Glutamatergic neuron (in vitro differentiated cells): ENCODE data around the gene EIF2B4. TPM values are rescaled to one million over a fixed set of nuclear protein-coding genes. Genes with fewer than 3 reads are reported as not detected.

ENCODE experiments used
- DNase-seq: peaks from one replicate; pipeline ENCODE4 v3.0.0; 2022
- H3K27ac Mint-ChIP-seq: one replicate; pipeline ENCODE4 v1.8.0; 2020; ENCODE audit warnings: mild to moderate bottlenecking, mixed read lengths, inconsistent platforms; ENCODE audit not compliant: unreplicated experiment
- H3K27me3 Mint-ChIP-seq: one replicate; pipeline ENCODE4 v1.8.0; 2020; ENCODE audit warnings: mild to moderate bottlenecking, moderate library complexity, mixed read lengths, inconsistent platforms; ENCODE audit not compliant: unreplicated experiment
- H3K36me3 Mint-ChIP-seq: one replicate; pipeline ENCODE4 v1.8.0; 2020; ENCODE audit warnings: mild to moderate bottlenecking, mixed read lengths, inconsistent platforms; ENCODE audit not compliant: unreplicated experiment
- H3K4me1 Mint-ChIP-seq: one replicate; pipeline ENCODE4 v1.8.0; 2020; ENCODE audit warnings: mild to moderate bottlenecking, low read depth, mixed read lengths, inconsistent platforms; ENCODE audit not compliant: unreplicated experiment
- H3K4me3 Mint-ChIP-seq: one replicate; pipeline ENCODE4 v1.8.0; 2020; ENCODE audit warnings: mild to moderate bottlenecking, mixed read lengths, inconsistent platforms; ENCODE audit not compliant: unreplicated experiment
- H3K9me3 Mint-ChIP-seq: one replicate; pipeline ENCODE4 v1.8.0; 2020; ENCODE audit warnings: mild to moderate bottlenecking, moderate library complexity, mixed read lengths, inconsistent platforms; ENCODE audit not compliant: unreplicated experiment
- CTCF ChIP-seq: fragments of 200-600 bp; sonication (generic); IDR thresholded peaks from one replicate; pipeline ENCODE4 v1.5.0; 2021; ENCODE audit not compliant: partially characterized antibody, unreplicated experiment
- total RNA-seq: library from RNA; stranded (reverse); fragmentation: NEBNext Ultra II Directional; extraction: Animal tissue kit (Norgen Biotek cat#: 25700); gene quantifications from one replicate; pipeline ENCODE4 v1.2.1, GENCODE V29; 2021; ENCODE audit not compliant: unreplicated experiment

EIF2B4 gene
- total RNA-seq, 1 donor from 2014 or later: 53.6 TPM

- Mint-ChIP-seq H3K4me1 (no peaks in the 10 kb centered on the region), H3K4me3 (no peak overlapping the region), H3K27ac (no peak overlapping the region), H3K9me3 (peaks cover 2% of the 10 kb centered on the region), H3K36me3 (no peaks in the 10 kb centered on the region), H3K27me3 (no peaks in the 10 kb centered on the region)
- no peak for DNase-seq
- no peak for TF ChIP-seq CTCF
These were observed 34.0 kb downstream of the EIF2B4 start for GRCh38 chr2:27336173-27336572.

- Mint-ChIP-seq H3K4me1 (no peaks in the 10 kb centered on the region), H3K27ac (no peak overlapping the region), H3K4me3 (no peak overlapping the region), H3K27me3 (no peaks in the 10 kb centered on the region), H3K36me3 (no peaks in the 10 kb centered on the region), H3K9me3 (peaks cover 2% of the 10 kb centered on the region)
- no peak for DNase-seq
- TF ChIP-seq CTCF: no peak
These were observed 34.8 kb downstream of the EIF2B4 start for GRCh38 chr2:27335311-27335710.

- Mint-ChIP-seq H3K4me3 (peak overlapping the region; percentile 12), H3K4me1 (no peaks in the 10 kb centered on the region), H3K27me3 (peaks cover 2% of the 10 kb centered on the region), H3K27ac (no peak overlapping the region), H3K36me3 (peaks cover 6% of the 10 kb centered on the region), H3K9me3 (peaks cover 1% of the 10 kb centered on the region)
- no peak for TF ChIP-seq CTCF
- DNase-seq: no peak
These were observed 45.4 kb downstream of the EIF2B4 start for GRCh38 chr2:27324720-27325119.

- no peak for DNase-seq
- Mint-ChIP-seq H3K4me3 (peak overlapping the region; percentile 100), H3K36me3 (peaks cover 6% of the 10 kb centered on the region), H3K9me3 (peaks cover 1% of the 10 kb centered on the region), H3K27me3 (peaks cover 2% of the 10 kb centered on the region), H3K27ac (peak overlapping the region; percentile 100), H3K4me1 (no peaks in the 10 kb centered on the region)
- no peak for TF ChIP-seq CTCF
These were observed 46.4 kb downstream of the EIF2B4 start for GRCh38 chr2:27323596-27324285.

GRCh38 chr2:27322766-27323595 lies 47.2 kb downstream of the EIF2B4 start, which contains the start of gene MPV17:
TSS of gene MPV17 (minus strand) at chr2:27323097. CDS start at chr2:27322517, 580 bp downstream.
- TF ChIP-seq CTCF: no peak
- H3K27ac Mint-ChIP-seq: peak within 1 kb of the TSS; percentile 100
- peak within 1 kb of the TSS; percentile 100 for H3K4me3 Mint-ChIP-seq
- H3K36me3 Mint-ChIP-seq: peaks cover 6% of the 10 kb centered on the region
- DNase-seq: peak; percentile 89
- peaks cover 1% of the 10 kb centered on the region for H3K9me3 Mint-ChIP-seq
- no peaks in the 10 kb centered on the region for H3K4me1 Mint-ChIP-seq
- H3K27me3 Mint-ChIP-seq: peaks cover 2% of the 10 kb centered on the region
